GM12878 (cell line): ENCODE data around the gene HIVEP2. TPM values are rescaled to one million over a fixed set of nuclear protein-coding genes. Genes with fewer than 3 reads are reported as not detected.

ENCODE experiments used
- ATAC-seq: fragments of 200-7000 bp; cut with Tn5 transposase; 3 replicates; pipeline ENCODE4 v1.9.1; 2020; ENCODE audit warnings: mild to moderate bottlenecking, moderate library complexity
- BruUV-seq: library from RNA; stranded (reverse); fragments of 400-500 nt; replicated peaks from 2 replicates; lab custom pipeline; 2021; lab: Mats Ljungman, UMichigan
- CTCF ChIA-PET: fragments of 300-600 bp; sonication (Branson Sonifier 250); formaldehyde crosslinking; extraction: SDS; loops from one replicate; lab custom pipeline; 2021; ENCODE audit warnings: inconsistent platforms; lab: Yijun Ruan, JAX
- POLR2A ChIA-PET: fragments of 350-600 bp; formaldehyde crosslinking; extraction: SDS; loops from one replicate; lab custom pipeline; 2021; ENCODE audit warnings: inconsistent platforms; lab: Charles Lee
- RAD21 ChIA-PET: fragments of 300-600 bp; sonication (Branson Sonifier 250); formaldehyde crosslinking; loops from one replicate; lab custom pipeline; 2023; ENCODE audit warnings: antibody characterized with exemption; ENCODE audit not compliant: unreplicated experiment; lab: Charles Lee
- SMC1A ChIA-PET: fragments of 300-600 bp; sonication (Branson Sonifier 250); formaldehyde crosslinking; loops from one replicate; lab custom pipeline; 2023; ENCODE audit not compliant: unreplicated experiment, uncharacterized antibody; lab: Charles Lee
- DNase-seq: peaks from one replicate; pipeline ENCODE4 v3.0.0-alpha.2; 2011; ENCODE audit warnings: low read depth, low spot score
- FAIRE-seq: peaks from 3 replicates; lab custom pipeline; 2011; peaks lifted over from hg19 to GRCh38; lab: Jason Lieb, UNC
- H2AFZ ChIP-seq: 2 replicates; pipeline ENCODE4 v1.6.0; 2011; ENCODE audit warnings: low read depth, low read length, control low read depth; ENCODE audit not compliant: control insufficient read depth
- H3K27ac ChIP-seq: 2 replicates; pipeline ENCODE4 v1.5.1; 2011; ENCODE audit warnings: control low read depth; ENCODE audit not compliant: control insufficient read depth, insufficient read depth
- H3K27me3 ChIP-seq, 2 experiments: replicated peaks in 1 of 2; 2 replicates each; pipeline versions ENCODE4 v1.6.0 to v1.6.1; 2011; ENCODE audit warnings: low read length in 1 of 2; ENCODE audit not compliant: control insufficient read depth in 2 of 2, insufficient read depth in 2 of 2
- H3K36me3 ChIP-seq, 2 experiments: 2 replicates each; pipeline ENCODE4 v1.5.1; 2011; ENCODE audit warnings: low read length in 1 of 2; ENCODE audit not compliant: control insufficient read depth in 2 of 2, insufficient read depth in 2 of 2
- H3K4me1 ChIP-seq: 2 replicates; pipeline ENCODE4 v1.6.1; 2011; ENCODE audit warnings: mild to moderate bottlenecking, low read length, moderate library complexity, mixed read lengths; ENCODE audit not compliant: control insufficient read depth, insufficient read depth
- H3K4me2 ChIP-seq: 2 replicates; pipeline ENCODE4 v1.6.0; 2011; ENCODE audit warnings: control low read depth; ENCODE audit not compliant: control insufficient read depth, insufficient read depth
- H3K4me3 ChIP-seq: fragments of 200-600 bp; sonication (generic); 2 replicates; pipeline ENCODE4 v1.5.1; 2016
- H3K79me2 ChIP-seq: 2 replicates; pipeline ENCODE4 v1.6.0; 2011; ENCODE audit warnings: low read length; ENCODE audit not compliant: control insufficient read depth, insufficient read depth
- H3K9ac ChIP-seq: 2 replicates; pipeline ENCODE4 v1.8.0; 2011; ENCODE audit warnings: low read length, control low read depth, mixed read lengths; ENCODE audit not compliant: control insufficient read depth, insufficient read depth
- H3K9me3 ChIP-seq: replicated peaks from 3 replicates; pipeline ENCODE4 v1.5.1; 2011; ENCODE audit warnings: mild to moderate bottlenecking, low read length; ENCODE audit not compliant: control insufficient read depth, insufficient read depth
- H4K20me1 ChIP-seq: 2 replicates; pipeline ENCODE4 v1.6.0; 2011; ENCODE audit not compliant: control insufficient read depth, insufficient read depth
- BCL11A ChIP-seq: IDR thresholded peaks from 2 replicates; pipeline ENCODE4 v1.6.1; 2011; ENCODE audit warnings: low read depth, low read length
- BHLHE40 ChIP-seq, 2 experiments: fragments of 450-650 bp in 1 of 2; IDR thresholded peaks; 2 replicates each; pipeline ENCODE4 v1.6.1; 2011 to 2017; ENCODE audit warnings: low read depth in 2 of 2, borderline replicate concordance in 1 of 2, improper control_type of control experiment in 1 of 2, low read length in 1 of 2, mild to moderate bottlenecking in 1 of 2
- ETV6 ChIP-seq, 2 experiments: fragments of 450-650 bp in 1 of 2; IDR thresholded peaks in 1 of 2; conservative IDR thresholded peaks in 1 of 2; 2 replicates each; pipeline ENCODE4 v1.6.1; 2014; ENCODE audit warnings: antibody characterized with exemption in 1 of 2, borderline replicate concordance in 1 of 2, low read depth in 1 of 2, mild to moderate bottlenecking in 1 of 2, moderate library complexity in 1 of 2
- HDGF ChIP-seq: fragments of 450-650 bp; IDR thresholded peaks from 2 replicates; pipeline ENCODE4 v1.6.1; 2016; ENCODE audit warnings: antibody characterized with exemption
- JUNB ChIP-seq: IDR thresholded peaks from 2 replicates; pipeline ENCODE4 v1.6.1; 2016; ENCODE audit warnings: antibody characterized with exemption, mild to moderate bottlenecking
- MTA2 ChIP-seq: fragments of 450-650 bp; IDR thresholded peaks from 2 replicates; pipeline ENCODE4 v1.6.1; 2016; ENCODE audit warnings: low read depth, mild to moderate bottlenecking, moderate library complexity
- PML ChIP-seq: IDR thresholded peaks from 2 replicates; pipeline ENCODE4 v1.6.1; 2012; ENCODE audit warnings: low read length, inconsistent platforms
- POLR2AphosphoS5 ChIP-seq: IDR thresholded peaks from 2 replicates; pipeline ENCODE4 v1.6.1; 2011; ENCODE audit warnings: mild to moderate bottlenecking, low read length, inconsistent platforms
- RUNX3 ChIP-seq: IDR thresholded peaks from 2 replicates; pipeline ENCODE4 v1.6.1; 2012; ENCODE audit warnings: low read length, inconsistent platforms
- WGBS: methylation state at CpG from one replicate; pipeline ENCODE4 v1.1.6; 2016; ENCODE audit warnings: low lambda C conversion rate; ENCODE audit not compliant: insufficient replicate concordance, insufficient coverage; ENCODE audit errors: missing lambda C conversion rate; 5-methylcytosine and 5-hydroxymethylcytosine counted together
- in situ Hi-C: fragments of 300-500 bp; cut with MboI; formaldehyde crosslinking; loops from 9 replicates; pipeline ENCODE4 v1.14.3; 2018; ENCODE audit warnings: mixed read lengths
- intact Hi-C: fragments of 100-400 bp; cut with micrococcal nuclease; formaldehyde crosslinking; loops from one replicate; pipeline ENCODE4 v1.14.2; 2022; ENCODE audit not compliant: unreplicated experiment
- polyA plus RNA-seq, 11 experiments: library from polyadenylated mRNA; depleted of rRNA in 4 of 11; unstranded in 6 of 11; stranded (reverse) in 5 of 11; fragments of >200 nt; fragmentation: Nextera tagmentation in 4 of 11; fragmentation: Illumina TruSeq in 1 of 11; extraction: Ambion mirVana in 4 of 11; extraction: Trizol in 1 of 11; gene quantifications; 1 replicate in 1 of 11; 2 replicates in 10 of 11; pipeline versions ENCODE4 v1.2.1 to v1.2.3, GENCODE V29; 2011 to 2016; ENCODE audit warnings: inconsistent platforms in 2 of 11, missing spikeins in 2 of 11, low read depth in 1 of 11
- total RNA-seq, 4 experiments: library from RNA; depleted of rRNA in 3 of 4; stranded (reverse); fragments of >200 nt in 3 of 4; fragmentation: Illumina TruSeq in 1 of 4; extraction: Trizol in 1 of 4; gene quantifications; 2 replicates each; pipeline versions ENCODE4 v1.2.1 to v1.2.3, GENCODE V29; 2013 to 2021
- TF ChIP-seq, protein P1 (sequence below): IDR thresholded peaks from 2 replicates; pipeline ENCODE4 v1.6.1; 2012; ENCODE audit warnings: mild to moderate bottlenecking, low read depth, low read length

HIVEP2 gene
- total and polyA plus RNA-seq, 10 of the 15 experiments (the other 5 are each of a cell fraction or from before 2014, with no cell fraction given) = 1.2 to 15.7 (median 10.2) TPM

DNA sequence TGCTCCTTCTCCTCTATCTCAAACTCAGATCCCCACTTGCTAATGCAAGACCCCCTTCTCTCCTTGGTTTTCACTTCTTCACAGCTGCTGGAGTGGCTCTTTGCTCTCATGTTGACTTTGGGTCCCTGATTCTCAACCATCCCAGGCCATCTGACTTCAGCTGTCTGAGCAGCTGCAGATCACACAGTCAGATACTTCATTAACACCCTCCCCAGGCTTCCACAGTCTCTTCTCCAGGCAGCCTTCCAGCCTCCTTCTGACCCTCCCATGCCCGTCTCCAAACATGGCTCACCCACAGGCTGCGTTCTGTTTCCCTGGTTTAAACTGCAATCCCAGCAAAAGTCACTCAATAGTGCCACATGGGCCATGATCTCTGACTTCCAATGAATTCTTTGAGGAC, 65.4 kb downstream of the HIVEP2 start:
- H4K20me1 ChIP-seq = no peaks in the 10 kb centered on the region
- H3K79me2 ChIP-seq = peaks cover 82% of the 10 kb centered on the region
- ChIA-PET CTCF (interaction anchor here (1.2 kb wide), 1 partner anchor 40 kb away, joined by 4 read pairs; no protein-coding TSS in a partner anchor), SMC1A (interaction anchor here (1.1 to 12.3 kb wide), 5 partner anchors 15 to 73 kb away, joined by 4 to 287 read pairs (median 29); no protein-coding TSS in a partner anchor), POLR2A (interaction anchor here (1.5 to 5.0 kb wide), 2 partner anchors 15 to 28 kb away, joined by 4 to 24 read pairs; no protein-coding TSS in a partner anchor), RAD21 (interaction anchor here (1.0 to 2.0 kb wide), 5 partner anchors 27 to 66 kb away, joined by 3 to 7 read pairs (median 3); no protein-coding TSS in a partner anchor)
- H2AFZ ChIP-seq = no peak overlapping the region
- peaks cover 34% of the 10 kb centered on the region for H3K4me1 ChIP-seq
- WGBS = 91% methylated on average over 2 of the region's 2 CpGs
- H3K4me3 ChIP-seq = no peak overlapping the region
- intact Hi-C loops = no loop called here
- TF ChIP-seq POLR2AphosphoS5 (no peak), HDGF (0 out of 2 replicates have a peak, but pooled peaks have one; percentile 37)
- no peak overlapping the region; the same call in 1 of the 2 replicates for H3K9ac ChIP-seq
- DNase-seq (no peak), FAIRE-seq (no peak), ATAC-seq (no peak)
- no peak overlapping the region for H3K4me2 ChIP-seq
- H3K9me3 ChIP-seq = no peaks in the 10 kb centered on the region; the same call in 1 of the 3 replicates
- H3K27ac ChIP-seq = no peak overlapping the region
- no TSS peak for BruUV-seq
- no peaks in the 10 kb centered on the region for H3K27me3 ChIP-seq
- H3K36me3 ChIP-seq = 0 out of 4 replicates have a peak, but pooled peaks cover 0 to 1% of the 10 kb centered on the region in 2 experiments
- in situ Hi-C loops = no loop called here

DNA sequence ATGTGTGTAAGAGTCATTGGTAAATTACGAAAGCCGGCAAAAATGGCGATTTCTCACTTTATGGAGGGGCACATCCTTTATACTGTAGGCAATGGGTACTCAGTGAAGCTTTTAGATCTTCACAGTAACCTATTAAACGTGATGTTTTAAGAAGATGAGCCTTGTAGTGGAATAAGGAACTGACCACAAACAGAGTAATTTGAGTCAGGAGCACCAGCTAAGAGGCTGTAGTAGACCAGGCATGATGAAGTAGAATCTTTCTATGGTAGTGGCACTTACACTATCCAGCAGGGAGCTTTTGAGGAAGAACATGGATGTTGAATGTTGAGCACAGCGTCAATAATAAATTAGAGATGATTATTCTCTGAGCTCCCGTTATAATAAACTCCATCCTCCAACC, 65.9 kb downstream of the HIVEP2 start:
- WGBS = 73% methylated on average over 6 of the region's 6 CpGs
- ATAC-seq = peak; percentile 30

More for the DNA sequence above, 65.9 kb downstream of the HIVEP2 start:
- Histone ChIP-seq H3K9ac (no peak overlapping the region), H3K4me3 (no peak overlapping the region), H3K79me2 (peaks cover 80% of the 10 kb centered on the region), H3K36me3 (0 out of 4 replicates have a peak, but pooled peaks cover 0 to 1% of the 10 kb centered on the region in 2 experiments), H2AFZ (no peak overlapping the region), H4K20me1 (no peaks in the 10 kb centered on the region), H3K27ac (peak overlapping the region; percentile 7; the same call in 1 of the 2 replicates), H3K9me3 (no peaks in the 10 kb centered on the region; the same call in 1 of the 3 replicates), H3K27me3 (no peaks in the 10 kb centered on the region), H3K4me1 (peaks cover 34% of the 10 kb centered on the region), H3K4me2 (peak overlapping the region; percentile 34; the same call in 1 of the 2 replicates)
- intact Hi-C loops = no loop called here
- SMC1A ChIA-PET = interaction anchor here (0.6 to 12.3 kb wide), 5 partner anchors 23 to 73 kb away, joined by 3 to 287 read pairs (median 5); no protein-coding TSS in a partner anchor
- RAD21 ChIA-PET = interaction anchor here (1.0 to 2.0 kb wide), 6 partner anchors 25 to 67 kb away, joined by 3 to 7 read pairs (median 4); no protein-coding TSS in a partner anchor
- no peak for DNase-seq
- FAIRE-seq = no peak
- 0 out of 2 replicates have a peak, but pooled peaks have one; percentile 5 for TF ChIP-seq PML
- no peak for TF ChIP-seq BCL11A
- peak in 1 of 2 experiments; percentile 24; a peak in 1 of 4 replicates for TF ChIP-seq BHLHE40 (IDR thresholded peaks at IDR 0.05; ENCODE audit: borderline replicate concordance in 1 of 2, low read depth in 2 of 2, low read length in 1 of 2)
- TF ChIP-seq HDGF = no peak
- TF ChIP-seq MTA2 = no peak
- TF ChIP-seq, protein P1, sequence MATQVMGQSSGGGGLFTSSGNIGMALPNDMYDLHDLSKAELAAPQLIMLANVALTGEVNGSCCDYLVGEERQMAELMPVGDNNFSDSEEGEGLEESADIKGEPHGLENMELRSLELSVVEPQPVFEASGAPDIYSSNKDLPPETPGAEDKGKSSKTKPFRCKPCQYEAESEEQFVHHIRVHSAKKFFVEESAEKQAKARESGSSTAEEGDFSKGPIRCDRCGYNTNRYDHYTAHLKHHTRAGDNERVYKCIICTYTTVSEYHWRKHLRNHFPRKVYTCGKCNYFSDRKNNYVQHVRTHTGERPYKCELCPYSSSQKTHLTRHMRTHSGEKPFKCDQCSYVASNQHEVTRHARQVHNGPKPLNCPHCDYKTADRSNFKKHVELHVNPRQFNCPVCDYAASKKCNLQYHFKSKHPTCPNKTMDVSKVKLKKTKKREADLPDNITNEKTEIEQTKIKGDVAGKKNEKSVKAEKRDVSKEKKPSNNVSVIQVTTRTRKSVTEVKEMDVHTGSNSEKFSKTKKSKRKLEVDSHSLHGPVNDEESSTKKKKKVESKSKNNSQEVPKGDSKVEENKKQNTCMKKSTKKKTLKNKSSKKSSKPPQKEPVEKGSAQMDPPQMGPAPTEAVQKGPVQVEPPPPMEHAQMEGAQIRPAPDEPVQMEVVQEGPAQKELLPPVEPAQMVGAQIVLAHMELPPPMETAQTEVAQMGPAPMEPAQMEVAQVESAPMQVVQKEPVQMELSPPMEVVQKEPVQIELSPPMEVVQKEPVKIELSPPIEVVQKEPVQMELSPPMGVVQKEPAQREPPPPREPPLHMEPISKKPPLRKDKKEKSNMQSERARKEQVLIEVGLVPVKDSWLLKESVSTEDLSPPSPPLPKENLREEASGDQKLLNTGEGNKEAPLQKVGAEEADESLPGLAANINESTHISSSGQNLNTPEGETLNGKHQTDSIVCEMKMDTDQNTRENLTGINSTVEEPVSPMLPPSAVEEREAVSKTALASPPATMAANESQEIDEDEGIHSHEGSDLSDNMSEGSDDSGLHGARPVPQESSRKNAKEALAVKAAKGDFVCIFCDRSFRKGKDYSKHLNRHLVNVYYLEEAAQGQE = no peak
- TF ChIP-seq JUNB = peak; percentile 9; the same call in 1 of the 2 replicates
- TF ChIP-seq ETV6 (conservative IDR thresholded peaks at IDR 0.05 in 1 of 2, IDR thresholded peaks at IDR 0.05 in 1 of 2; ENCODE audit: borderline replicate concordance in 1 of 2, low read depth in 1 of 2) = no peak
- peak; percentile 74 for TF ChIP-seq RUNX3
- POLR2A ChIA-PET = interaction anchor here (1.1 to 5.0 kb wide), 3 partner anchors 15 to 59 kb away, joined by 3 to 24 read pairs (median 4); no protein-coding TSS in a partner anchor
- no TSS peak for BruUV-seq
- CTCF ChIA-PET = no interaction called here
- in situ Hi-C loops = no loop called here
